ENCODE results near the gene ENG.

ENG gene

GRCh38 chr9:127877566-127877998, 23.1 kb upstream of the ENG start, which contains the start of gene AK1:
AK1 (minus strand) TSS chr9:127877675; CDS start chr9:127874617, 3,058 bp downstream.
- 2% methylated on average over 44 of the region's 44 CpGs for WGBS
- H3K27ac ChIP-seq (ENCODE audit: low read depth, low read length) = no peak within 1 kb of the TSS
- no peaks in the 10 kb centered on the region for H3K36me3 ChIP-seq (ENCODE audit: insufficient read depth, low read length)
- no peaks in the 10 kb centered on the region for H3K9me3 ChIP-seq (ENCODE audit: insufficient read depth, low read depth, low read length)
- H3K4me1 ChIP-seq (ENCODE audit: insufficient read depth, low read length) = no peaks in the 10 kb centered on the region
- H3K27me3 ChIP-seq (ENCODE audit: insufficient read depth, low read length) = no peaks in the 10 kb centered on the region
- peak within 1 kb of the TSS; percentile 61 for H3K4me3 ChIP-seq (ENCODE audit: low read length)
- peak within 1 kb of the TSS; percentile 55 for H3K9ac ChIP-seq (ENCODE audit: low read depth, low read length)

- no peaks in the 10 kb centered on the region for H3K27me3 ChIP-seq (ENCODE audit: insufficient read depth, low read length)
- no peaks in the 10 kb centered on the region for H3K4me1 ChIP-seq (ENCODE audit: insufficient read depth, low read length)
- no peaks in the 10 kb centered on the region for H3K36me3 ChIP-seq (ENCODE audit: insufficient read depth, low read length)
- WGBS = 43% methylated on average over 26 of the region's 26 CpGs
- H3K4me3 ChIP-seq (ENCODE audit: low read length) = peak overlapping the region; percentile 61
- peak overlapping the region; percentile 55 for H3K9ac ChIP-seq (ENCODE audit: low read depth, low read length)
- no peak overlapping the region for H3K27ac ChIP-seq (ENCODE audit: low read depth, low read length)
- H3K9me3 ChIP-seq (ENCODE audit: insufficient read depth, low read depth, low read length) = no peaks in the 10 kb centered on the region
These were observed 22.5 kb upstream of the ENG start for GRCh38 chr9:127876764-127877562.

GRCh38 chr9:127876026-127876763, 21.7 kb upstream of the ENG start:
- Histone ChIP-seq H3K4me3 (ENCODE audit: low read length) (no peak overlapping the region), H3K4me1 (ENCODE audit: insufficient read depth, low read length) (no peaks in the 10 kb centered on the region), H3K27ac (ENCODE audit: low read depth, low read length) (no peak overlapping the region), H3K36me3 (ENCODE audit: insufficient read depth, low read length) (no peaks in the 10 kb centered on the region), H3K27me3 (ENCODE audit: insufficient read depth, low read length) (no peaks in the 10 kb centered on the region), H3K9me3 (ENCODE audit: insufficient read depth, low read depth, low read length) (no peaks in the 10 kb centered on the region), H3K9ac (ENCODE audit: low read depth, low read length) (no peak overlapping the region)
- 87% methylated on average over 14 of the region's 14 CpGs for WGBS

- no peak overlapping the region for H3K27ac ChIP-seq (ENCODE audit: low read depth, low read length)
- no peak overlapping the region for H3K9ac ChIP-seq (ENCODE audit: low read depth, low read length)
- H3K27me3 ChIP-seq (ENCODE audit: insufficient read depth, low read length) = no peaks in the 10 kb centered on the region
- no peaks in the 10 kb centered on the region for H3K4me1 ChIP-seq (ENCODE audit: insufficient read depth, low read length)
- H3K36me3 ChIP-seq (ENCODE audit: insufficient read depth, low read length) = no peaks in the 10 kb centered on the region
- H3K4me3 ChIP-seq (ENCODE audit: low read length) = no peak overlapping the region
- WGBS = 90% methylated on average over 10 of the region's 10 CpGs
- no peaks in the 10 kb centered on the region for H3K9me3 ChIP-seq (ENCODE audit: insufficient read depth, low read depth, low read length)
These were observed 21.0 kb upstream of the ENG start for GRCh38 chr9:127875306-127875966.

GRCh38 chr9:127874301-127875221, 20.1 kb upstream of the ENG start:
- Histone ChIP-seq H3K4me1 (ENCODE audit: insufficient read depth, low read length) (no peaks in the 10 kb centered on the region), H3K9ac (ENCODE audit: low read depth, low read length) (no peak overlapping the region), H3K27me3 (ENCODE audit: insufficient read depth, low read length) (no peaks in the 10 kb centered on the region), H3K4me3 (ENCODE audit: low read length) (no peak overlapping the region), H3K36me3 (ENCODE audit: insufficient read depth, low read length) (no peaks in the 10 kb centered on the region), H3K9me3 (ENCODE audit: insufficient read depth, low read depth, low read length) (no peaks in the 10 kb centered on the region), H3K27ac (ENCODE audit: low read depth, low read length) (no peak overlapping the region)
- WGBS = 95% methylated on average over 18 of the region's 19 CpGs

- Histone ChIP-seq H3K4me3 (ENCODE audit: low read length) (no peak overlapping the region), H3K36me3 (ENCODE audit: insufficient read depth, low read length) (no peaks in the 10 kb centered on the region), H3K27me3 (ENCODE audit: insufficient read depth, low read length) (no peaks in the 10 kb centered on the region), H3K9ac (ENCODE audit: low read depth, low read length) (no peak overlapping the region), H3K9me3 (ENCODE audit: insufficient read depth, low read depth, low read length) (no peaks in the 10 kb centered on the region), H3K27ac (ENCODE audit: low read depth, low read length) (no peak overlapping the region), H3K4me1 (ENCODE audit: insufficient read depth, low read length) (no peaks in the 10 kb centered on the region)
- 93% methylated on average over 10 of the region's 10 CpGs for WGBS
These were observed 19.4 kb upstream of the ENG start for GRCh38 chr9:127873886-127874285.

- no peaks in the 10 kb centered on the region for H3K36me3 ChIP-seq (ENCODE audit: insufficient read depth, low read length)
- H3K9me3 ChIP-seq (ENCODE audit: insufficient read depth, low read depth, low read length) = no peaks in the 10 kb centered on the region
- no peaks in the 10 kb centered on the region for H3K4me1 ChIP-seq (ENCODE audit: insufficient read depth, low read length)
- H3K9ac ChIP-seq (ENCODE audit: low read depth, low read length) = no peak overlapping the region
- H3K27me3 ChIP-seq (ENCODE audit: insufficient read depth, low read length) = no peaks in the 10 kb centered on the region
- H3K4me3 ChIP-seq (ENCODE audit: low read length) = no peak overlapping the region
- no peak overlapping the region for H3K27ac ChIP-seq (ENCODE audit: low read depth, low read length)
- 83% methylated on average over 19 of the region's 19 CpGs for WGBS
These were observed 18.8 kb upstream of the ENG start for GRCh38 chr9:127873223-127873691.

- 91% methylated on average over 20 of the region's 20 CpGs for WGBS
- H3K9me3 ChIP-seq (ENCODE audit: insufficient read depth, low read depth, low read length) = no peaks in the 10 kb centered on the region
- no peak overlapping the region for H3K4me3 ChIP-seq (ENCODE audit: low read length)
- no peak overlapping the region for H3K9ac ChIP-seq (ENCODE audit: low read depth, low read length)
- H3K36me3 ChIP-seq (ENCODE audit: insufficient read depth, low read length) = no peaks in the 10 kb centered on the region
- H3K27ac ChIP-seq (ENCODE audit: low read depth, low read length) = no peak overlapping the region
- no peaks in the 10 kb centered on the region for H3K4me1 ChIP-seq (ENCODE audit: insufficient read depth, low read length)
- H3K27me3 ChIP-seq (ENCODE audit: insufficient read depth, low read length) = no peaks in the 10 kb centered on the region
These were observed 18.1 kb upstream of the ENG start for GRCh38 chr9:127872369-127873222.

GRCh38 chr9:127871531-127871930, 17.1 kb upstream of the ENG start:
- H3K4me1 ChIP-seq (ENCODE audit: insufficient read depth, low read length) = no peaks in the 10 kb centered on the region
- H3K36me3 ChIP-seq (ENCODE audit: insufficient read depth, low read length) = no peaks in the 10 kb centered on the region
- no peak overlapping the region for H3K9ac ChIP-seq (ENCODE audit: low read depth, low read length)
- no peak overlapping the region for H3K27ac ChIP-seq (ENCODE audit: low read depth, low read length)
- 91% methylated on average over 9 of the region's 9 CpGs for WGBS
- H3K27me3 ChIP-seq (ENCODE audit: insufficient read depth, low read length) = no peaks in the 10 kb centered on the region
- no peak overlapping the region for H3K4me3 ChIP-seq (ENCODE audit: low read length)
- no peaks in the 10 kb centered on the region for H3K9me3 ChIP-seq (ENCODE audit: insufficient read depth, low read depth, low read length)

GRCh38 chr9:127870887-127871286, 16.4 kb upstream of the ENG start:
- Histone ChIP-seq H3K27me3 (ENCODE audit: insufficient read depth, low read length) (no peaks in the 10 kb centered on the region), H3K9ac (ENCODE audit: low read depth, low read length) (no peak overlapping the region), H3K27ac (ENCODE audit: low read depth, low read length) (no peak overlapping the region), H3K4me1 (ENCODE audit: insufficient read depth, low read length) (no peaks in the 10 kb centered on the region), H3K36me3 (ENCODE audit: insufficient read depth, low read length) (no peaks in the 10 kb centered on the region), H3K9me3 (ENCODE audit: insufficient read depth, low read depth, low read length) (no peaks in the 10 kb centered on the region), H3K4me3 (ENCODE audit: low read length) (no peak overlapping the region)
- WGBS = 88% methylated on average over 12 of the region's 12 CpGs
